GM04504 (cell line): Measurements from ENCODE around the gene WWOX.

Experiments used
- DNase-seq: peaks from one replicate; pipeline ENCODE4 v3.0.0-alpha.2; 2012; ENCODE audit warnings: low read depth

WWOX gene

DNA sequence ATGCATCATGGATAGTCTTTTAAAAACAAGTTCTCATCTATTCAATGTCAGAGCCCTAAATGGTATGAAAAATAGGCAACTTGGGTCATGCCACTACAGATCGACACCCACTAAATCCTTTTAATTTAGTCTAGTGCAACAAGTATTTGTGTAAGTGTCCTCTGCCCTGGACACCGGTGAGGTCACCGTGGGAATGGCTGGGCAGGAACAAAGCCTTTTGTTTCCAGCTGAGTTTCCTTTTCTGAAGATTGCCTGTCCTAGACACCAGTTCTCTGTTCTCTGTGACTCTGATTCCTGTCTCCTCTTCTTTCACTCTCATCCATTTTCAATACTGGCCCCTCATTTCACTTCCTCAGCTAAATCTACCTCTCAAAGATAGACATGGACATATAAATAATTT, 1054.6 kb downstream of the WWOX start:
- DNase-seq: no peak

DNA sequence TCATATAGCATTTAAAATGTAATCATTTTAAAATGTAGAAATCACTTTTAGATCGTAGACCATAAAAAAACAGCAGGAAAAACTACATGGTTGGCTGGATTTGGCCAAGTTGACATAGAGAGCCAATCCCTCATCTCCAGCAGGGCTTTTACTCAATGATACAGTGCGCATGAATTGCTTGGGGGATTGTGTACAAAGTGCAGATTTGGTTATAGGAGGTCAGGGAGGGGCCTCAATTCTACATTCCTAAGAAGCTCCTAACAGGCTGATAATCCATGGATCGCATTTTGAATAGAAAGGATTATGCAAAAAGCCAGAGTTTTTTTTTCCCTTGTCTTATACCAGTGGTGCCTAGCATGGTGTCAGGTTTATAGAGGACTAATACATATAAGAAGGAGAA, 1056.0 kb downstream of the WWOX start:
- no peak for DNase-seq

DNA sequence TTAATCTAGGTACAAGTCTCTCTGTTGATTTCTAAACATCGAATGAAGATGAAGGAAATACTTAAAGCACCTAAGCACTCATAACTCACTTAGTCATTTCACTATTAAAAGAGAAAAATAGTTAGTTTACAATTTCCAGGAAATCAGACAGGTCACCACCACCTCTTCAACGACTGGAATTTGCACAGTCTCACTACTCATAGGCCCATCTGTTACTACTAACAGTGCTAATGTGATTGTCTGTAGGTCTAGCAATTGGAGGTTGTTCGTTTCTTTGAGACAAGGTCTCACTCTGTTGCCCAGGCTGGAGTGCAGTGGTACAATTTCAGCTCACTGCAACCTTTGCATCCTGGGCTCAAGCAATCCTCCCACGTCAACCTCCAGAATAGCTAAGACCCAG, 1056.5 kb downstream of the WWOX start:
- DNase-seq: no peak

DNA sequence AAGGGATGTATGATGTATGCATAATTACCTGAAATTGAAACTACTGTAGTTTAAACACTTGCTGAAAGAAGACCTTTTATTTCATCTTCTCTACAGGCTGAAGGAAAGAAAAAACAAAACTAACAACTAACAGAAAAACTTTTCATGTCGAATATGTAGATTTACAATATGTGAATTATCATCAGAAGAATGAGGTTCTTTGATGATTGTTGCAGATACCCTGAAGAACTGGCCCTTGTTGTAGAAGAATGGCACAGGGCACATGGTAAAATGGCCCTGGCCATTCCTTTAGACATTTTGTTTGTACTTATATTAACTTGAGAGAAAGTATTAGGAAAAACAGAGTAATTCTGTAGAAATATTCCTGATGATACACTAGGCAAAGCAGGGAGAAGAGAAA, 1057.3 kb downstream of the WWOX start:
- no peak for DNase-seq

DNA sequence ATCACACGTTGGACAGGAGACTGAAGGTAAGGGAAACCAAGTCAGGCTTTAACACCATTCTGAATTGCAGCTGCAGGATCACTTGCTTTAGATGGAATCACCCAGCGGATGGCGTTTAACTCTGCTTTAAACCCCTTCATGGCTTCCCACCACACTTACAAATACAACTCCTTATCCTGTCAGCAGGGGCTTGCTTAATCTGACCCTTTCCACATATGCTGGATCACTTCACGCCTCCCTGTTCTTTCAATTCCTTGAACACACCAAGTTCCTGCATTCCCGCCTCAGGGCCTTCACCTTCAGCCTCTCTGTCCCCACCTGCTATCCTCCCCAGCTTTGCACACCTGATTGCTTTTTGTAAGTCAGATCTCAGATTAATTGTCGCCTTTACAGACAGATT, 1058.9 kb downstream of the WWOX start:
- DNase-seq: no peak

DNA sequence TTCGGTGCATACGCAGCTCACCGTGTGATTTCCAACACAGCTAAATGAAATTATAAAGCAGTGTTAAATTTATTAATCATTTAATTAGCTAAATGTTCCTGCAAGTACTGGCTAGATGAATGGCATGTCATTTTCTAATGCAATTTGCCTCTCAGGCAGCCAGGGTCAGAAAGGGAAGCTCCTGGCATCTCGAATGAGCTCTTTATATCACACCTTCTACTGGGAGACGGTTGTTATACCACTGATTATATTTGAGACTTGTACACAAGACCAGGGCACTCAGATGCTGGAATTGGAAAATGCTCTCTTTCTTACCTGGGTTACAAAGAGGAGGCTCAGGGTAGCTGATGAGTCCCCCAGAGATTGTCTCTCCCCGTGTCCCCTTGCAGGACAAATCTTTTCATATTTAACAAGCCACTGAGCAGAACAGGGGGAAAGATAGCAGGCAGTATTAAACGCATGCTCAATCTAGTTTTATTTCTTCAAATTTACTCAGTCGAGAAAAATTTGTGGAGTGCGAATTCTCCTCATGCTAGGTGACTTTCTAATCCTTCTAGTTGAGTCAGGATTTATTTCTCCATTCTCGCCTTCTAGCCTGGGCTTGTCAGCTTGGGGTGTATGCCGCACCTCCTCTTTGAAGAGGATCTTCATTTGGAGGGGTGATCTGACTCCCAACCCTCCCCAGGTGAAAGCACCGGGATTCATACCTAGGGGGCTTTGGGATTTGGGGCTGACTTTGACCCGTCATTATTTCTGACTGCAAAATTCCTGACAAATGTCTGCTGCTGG, 1060.0 kb downstream of the WWOX start:
- no peak for DNase-seq

DNA sequence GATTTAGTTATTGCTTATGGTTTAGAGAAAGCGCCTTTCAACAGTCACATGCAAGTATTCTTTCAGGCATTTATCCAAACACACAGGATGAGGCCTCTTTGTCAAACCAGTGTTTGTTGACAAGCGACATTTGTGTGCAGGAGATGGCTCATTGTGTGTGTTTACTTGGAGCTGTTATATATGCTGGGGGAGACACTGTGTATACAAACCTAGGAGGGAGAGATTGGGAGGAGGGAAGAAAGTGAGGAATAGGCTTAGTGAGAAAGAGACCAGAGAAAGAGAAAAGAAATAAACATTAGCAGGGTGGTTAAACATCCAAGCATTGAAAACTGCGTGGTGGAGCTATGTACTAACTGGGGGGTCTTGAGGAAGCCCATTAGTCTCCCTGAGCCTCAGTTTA, 1063.5 kb downstream of the WWOX start:
- DNase-seq: no peak

DNA sequence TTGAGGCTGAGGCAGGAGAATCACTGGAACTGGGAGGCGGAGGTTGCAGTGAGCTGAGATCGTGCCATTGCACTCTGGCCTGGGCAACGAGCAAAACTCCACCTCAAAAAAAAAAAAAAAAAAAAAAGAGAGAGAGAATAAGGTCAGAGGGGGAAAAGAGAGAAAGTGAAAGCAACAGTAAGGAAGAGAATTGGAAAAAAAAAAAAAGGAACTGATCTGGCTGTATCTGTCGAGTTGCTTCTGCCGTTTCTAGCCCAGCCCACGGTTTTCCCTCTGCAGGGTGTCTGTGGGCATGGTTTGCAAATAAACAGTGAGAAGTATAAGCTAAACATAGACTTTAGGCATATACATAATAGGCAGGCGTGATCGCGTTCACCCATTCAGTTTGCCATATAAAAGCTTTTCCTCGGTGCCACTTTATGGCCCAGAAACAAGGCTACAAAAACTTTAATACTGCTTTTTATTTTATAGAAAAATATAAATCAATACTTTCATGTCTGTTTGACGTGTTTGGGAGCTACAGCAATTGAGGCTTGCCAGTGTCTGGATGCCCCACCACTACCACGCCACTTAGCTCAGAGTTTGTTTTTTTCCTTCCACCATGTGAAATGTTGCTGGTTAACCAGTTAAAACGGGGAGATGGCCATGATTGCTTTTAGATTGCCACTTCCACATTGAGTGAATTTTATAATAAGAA, 1064.4 kb downstream of the WWOX start:
- no peak for DNase-seq

DNA sequence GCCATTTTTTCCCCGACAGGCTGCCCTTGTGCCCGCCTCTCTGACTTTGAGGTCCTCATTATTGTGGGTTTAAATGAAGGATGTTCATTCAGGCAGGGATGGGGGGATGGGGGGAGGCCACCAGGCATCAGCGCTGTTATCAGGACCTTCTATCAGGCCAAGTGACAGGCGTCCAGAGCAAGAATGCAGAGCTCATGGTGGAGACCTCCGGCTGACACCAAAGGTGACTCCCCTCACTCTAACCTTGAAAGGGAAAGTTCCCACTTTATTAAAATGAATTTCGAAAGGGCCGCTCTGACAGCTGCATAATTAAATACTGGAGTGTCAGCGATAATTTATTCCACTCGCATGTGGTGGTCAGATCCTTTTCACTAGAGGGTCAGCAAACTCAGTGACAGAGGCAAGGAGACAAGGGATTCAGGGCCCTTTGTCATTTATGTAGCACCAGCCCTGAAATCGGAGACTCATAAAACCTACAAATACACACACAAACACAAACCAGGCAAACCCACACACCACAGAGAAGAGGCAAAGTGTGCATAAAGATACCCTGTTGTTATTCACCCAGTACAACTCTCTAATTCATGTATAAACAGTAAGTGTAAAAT, 1065.0 kb downstream of the WWOX start:
- DNase-seq: no peak

DNA sequence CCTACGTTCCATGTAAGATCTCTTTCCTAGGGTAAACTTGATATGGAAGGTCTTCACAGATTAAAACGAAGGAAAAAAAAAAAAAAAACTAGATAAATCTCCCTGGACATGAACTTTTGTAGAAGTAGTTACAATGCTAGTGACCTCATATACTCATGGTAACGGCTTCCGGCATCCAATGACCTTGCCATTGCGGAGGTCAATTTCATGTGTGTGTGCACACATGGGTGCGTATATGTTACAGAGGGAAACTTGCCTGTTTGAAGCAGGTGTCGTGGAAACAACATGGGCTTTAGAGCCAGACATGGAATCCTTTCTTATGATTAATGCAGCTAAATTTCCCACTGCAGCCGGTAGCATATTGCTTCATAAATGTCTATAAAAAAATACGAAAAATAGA, 1065.6 kb downstream of the WWOX start:
- no peak for DNase-seq

DNA sequence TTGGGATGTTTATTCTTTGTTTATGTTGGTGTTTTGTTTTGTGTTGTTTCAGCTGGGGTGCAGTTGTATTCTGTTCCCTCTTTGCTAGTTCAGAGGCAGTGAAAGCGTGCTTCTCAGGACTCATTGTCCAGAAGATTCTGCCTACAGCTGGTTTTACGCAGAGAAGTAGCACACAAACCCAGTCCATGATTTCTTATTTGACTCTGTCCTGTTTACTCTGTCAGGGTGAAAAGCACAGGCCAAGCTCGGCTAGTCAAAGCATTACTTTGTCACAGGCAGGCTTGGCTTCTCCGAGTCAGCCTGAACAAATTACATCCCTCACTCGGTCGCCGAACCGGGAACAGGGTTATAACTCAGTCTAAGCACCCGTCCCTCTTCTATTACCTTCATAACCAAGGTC, 1066.1 kb downstream of the WWOX start:
- no peak for DNase-seq

DNA sequence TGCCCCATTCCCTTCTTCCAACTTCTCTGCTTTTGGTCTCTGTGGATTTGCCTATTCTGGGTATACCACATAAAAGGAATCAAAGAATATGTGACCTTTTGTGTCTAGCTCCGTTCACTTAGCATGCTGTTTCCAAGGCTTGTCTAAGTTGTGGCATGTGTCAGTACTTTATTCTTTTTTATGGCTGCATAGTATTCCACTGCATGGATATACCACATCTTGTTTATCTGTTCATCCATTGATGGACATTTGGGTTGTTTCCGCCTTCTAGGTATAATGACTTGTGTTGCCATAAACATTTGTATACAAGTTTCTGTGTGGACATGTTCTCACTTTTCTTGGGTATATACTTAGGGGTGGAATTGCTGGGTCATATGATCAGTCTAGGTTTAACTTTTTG, 1068.4 kb downstream of the WWOX start:
- no peak for DNase-seq

DNA sequence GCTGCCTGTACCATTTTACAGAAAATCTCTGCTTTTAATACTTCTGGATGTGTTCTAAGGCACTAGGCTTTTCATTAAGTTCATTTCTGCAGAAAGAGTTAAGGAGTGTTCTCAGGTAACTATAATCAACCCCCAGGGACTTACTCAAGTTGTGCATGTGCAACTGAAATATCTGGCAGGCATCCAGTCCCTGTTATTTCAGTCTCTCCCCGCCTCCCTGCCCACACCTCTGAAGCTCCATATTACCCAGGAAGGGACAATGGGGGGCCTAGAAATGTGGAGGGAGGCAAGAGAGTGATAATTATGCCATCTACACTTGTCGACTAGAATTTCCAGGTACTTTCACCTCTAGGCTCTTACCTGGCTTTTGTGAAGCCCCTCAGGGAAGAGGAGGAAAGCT, 1068.9 kb downstream of the WWOX start:
- DNase-seq: no peak

DNA sequence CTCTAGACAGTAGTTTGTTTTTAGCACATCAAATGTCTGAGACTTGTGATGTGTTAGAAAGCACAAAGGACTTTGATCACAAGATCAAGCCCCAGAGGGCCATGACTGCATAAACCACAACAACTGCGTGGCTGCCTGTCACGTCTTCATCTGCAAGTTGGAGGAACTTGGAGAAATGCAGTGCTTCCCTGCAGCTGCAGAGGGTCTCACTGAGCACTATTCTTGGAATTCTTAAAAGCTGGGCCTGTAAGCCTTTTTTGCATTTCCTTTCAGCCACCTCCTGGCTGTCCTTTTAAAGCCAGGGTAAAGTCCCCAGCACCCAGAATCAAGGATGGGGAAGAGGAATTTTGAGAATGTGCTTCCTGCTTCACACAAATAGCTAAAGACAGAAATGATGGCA, 1069.8 kb downstream of the WWOX start:
- DNase-seq: no peak

DNA sequence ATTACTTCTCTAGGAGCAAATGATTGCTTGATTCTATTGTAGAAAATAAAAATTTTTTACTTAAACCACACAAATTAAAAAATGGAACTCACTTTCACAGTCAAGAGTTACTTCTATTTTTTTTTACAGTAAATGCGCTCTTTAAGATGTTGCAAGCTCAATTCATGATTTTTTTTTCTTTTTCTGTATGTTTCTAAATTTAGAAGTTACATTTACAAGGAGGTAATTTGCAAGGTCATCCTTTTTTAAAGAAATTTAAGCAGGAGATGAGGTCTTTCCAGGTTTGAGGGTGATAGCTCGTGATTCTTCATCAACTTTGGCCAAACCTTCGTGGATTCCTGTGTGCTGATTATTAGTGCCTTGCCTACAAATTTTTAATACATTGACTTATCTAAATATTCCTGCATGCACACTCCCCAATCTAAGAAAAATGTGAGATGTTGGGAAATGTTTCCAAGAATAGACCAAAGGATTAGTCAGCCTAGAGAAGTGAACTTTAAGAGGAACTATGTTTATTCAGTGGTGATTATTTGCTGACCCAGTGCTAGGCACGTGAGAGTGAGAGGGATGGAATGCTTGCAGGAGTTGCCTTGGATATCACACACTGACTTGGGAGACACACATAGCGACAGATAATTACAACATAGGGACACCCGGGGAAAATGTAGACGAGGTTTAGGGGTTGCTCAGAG, 1071.2 kb downstream of the WWOX start:
- no peak for DNase-seq

DNA sequence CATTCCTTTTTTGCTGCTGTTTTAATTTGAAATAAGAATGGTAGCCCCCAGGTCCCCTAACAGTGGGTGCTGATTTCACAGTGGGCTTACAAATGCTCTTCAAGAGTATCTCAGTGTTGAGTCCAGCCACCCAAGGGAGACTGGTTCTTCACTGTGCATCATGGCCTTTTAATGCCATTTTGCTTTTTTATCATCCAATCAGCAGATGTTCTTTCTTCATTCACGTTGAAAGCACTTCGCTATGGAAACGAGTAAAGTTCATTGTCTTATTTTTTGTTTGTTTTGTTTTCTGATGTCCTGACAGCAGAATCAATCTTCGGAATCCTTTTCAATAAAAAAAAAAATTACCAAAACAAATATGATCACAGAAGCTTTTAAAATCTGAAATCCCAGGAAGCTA, 1072.0 kb downstream of the WWOX start:
- no peak for DNase-seq

DNA sequence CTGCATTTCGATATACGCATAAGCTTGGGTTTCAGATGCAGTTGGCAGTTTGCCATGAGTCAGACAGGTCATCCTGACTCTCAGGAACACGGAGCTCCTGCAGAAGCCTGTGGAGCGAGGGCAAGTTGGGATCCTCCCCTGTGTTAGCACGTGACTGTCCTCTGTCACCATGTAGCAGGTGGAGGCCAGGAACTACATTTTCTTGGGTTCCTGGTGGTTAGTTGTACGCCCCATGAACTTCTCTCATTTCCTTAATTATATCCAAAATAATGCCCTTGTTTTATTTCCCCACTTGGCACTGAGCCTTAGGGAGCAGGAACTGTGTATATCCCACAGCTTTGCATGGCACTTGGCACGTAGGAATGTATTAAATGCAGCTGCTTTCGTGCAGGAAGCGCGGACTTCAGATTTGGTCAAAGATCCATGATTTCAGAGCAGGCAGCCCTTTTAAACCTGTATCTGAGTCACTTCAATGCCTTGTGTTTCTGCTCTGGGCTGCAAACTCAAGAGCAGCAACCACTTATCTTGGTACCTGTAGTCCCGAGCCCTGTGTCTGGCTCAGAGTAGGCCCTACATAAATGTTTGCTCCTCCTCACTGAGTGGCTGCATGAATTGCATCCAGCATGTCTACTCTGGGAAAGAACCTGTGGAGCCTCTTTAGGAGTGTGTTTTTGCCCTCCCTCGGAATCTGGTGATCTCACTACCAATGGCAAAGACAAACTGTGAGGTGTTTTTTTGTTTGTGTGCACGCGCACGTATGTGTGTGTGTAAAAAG, 1072.7 kb downstream of the WWOX start:
- no peak for DNase-seq

DNA sequence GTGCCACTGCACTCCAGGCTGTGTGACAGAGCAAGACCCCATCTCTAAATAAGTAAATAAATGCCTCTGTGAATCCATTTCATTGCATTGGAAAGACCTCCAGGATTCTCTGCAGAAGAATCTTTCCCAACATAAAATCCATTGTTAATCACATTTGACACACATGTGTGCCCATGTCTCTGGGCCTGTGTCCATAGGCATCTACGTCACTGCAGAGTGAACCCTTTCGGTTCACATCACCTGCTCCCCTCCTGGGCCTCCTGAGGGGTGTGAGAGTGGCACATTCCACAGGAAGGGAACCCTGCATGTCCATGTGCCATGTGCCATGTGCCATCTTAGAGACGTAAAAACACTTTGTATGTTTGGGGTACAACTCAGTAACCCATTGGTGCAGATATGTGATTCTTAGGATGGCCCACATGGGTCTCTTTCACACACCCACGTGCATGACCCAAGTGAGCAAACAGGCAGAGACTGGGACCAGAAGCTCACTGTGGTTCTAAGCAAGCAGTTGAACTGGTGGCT, 1073.6 kb downstream of the WWOX start:
- no peak for DNase-seq

DNA sequence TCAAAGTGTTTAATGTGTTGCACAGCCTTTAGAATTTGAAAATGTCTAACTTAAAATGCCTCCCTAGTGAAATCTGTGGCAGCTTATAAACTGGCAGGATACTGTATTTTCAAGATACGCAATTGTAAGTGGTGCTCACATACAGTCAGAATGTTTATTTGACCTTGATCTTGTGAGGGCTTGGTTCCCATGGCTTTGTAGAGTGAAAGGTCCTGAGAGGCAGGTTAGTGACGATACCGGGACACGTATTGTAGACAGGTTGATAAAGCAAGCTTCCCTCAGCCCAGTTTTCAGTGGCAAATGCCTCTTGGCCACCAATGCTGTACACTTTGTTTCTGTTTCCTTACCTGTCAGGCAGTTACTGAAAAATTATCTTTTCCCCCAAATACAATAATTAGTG, 1074.5 kb downstream of the WWOX start:
- no peak for DNase-seq

DNA sequence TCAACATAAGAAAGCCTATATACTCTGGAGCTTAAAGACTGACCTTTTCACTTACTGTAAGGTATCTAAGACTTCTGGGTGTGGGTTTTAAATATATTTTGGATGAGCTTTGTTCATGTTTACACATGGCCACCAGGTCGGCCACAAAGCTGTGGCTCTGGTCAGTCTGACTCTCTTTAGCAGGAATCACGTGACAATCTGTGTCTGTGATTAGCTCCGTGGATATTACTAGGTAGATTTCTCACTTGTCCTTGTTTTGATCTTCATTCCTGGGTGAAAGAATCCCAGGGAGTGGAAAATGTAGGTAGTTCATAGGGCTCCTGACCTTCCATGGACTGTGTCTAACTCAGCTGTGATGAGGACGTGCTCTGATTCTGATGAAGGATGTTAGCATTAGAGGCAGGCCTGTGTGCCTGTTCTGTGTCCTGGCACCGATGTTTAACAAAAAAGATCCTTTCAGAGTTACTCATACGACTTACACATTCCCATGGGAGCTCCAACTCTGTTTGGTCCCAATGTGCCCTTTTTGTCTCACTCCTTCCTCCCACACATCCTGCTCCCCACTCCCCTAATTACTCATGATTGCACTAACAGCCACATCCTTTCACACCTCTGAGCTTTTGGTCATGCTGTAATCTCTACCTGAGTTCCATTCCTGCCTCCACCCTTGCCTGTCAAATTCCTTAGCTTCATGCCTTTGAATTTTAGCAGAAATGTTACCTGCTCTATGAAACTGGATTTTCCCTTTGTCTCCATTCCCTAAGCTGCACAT, 1076.0 kb downstream of the WWOX start:
- DNase-seq: no peak

DNA sequence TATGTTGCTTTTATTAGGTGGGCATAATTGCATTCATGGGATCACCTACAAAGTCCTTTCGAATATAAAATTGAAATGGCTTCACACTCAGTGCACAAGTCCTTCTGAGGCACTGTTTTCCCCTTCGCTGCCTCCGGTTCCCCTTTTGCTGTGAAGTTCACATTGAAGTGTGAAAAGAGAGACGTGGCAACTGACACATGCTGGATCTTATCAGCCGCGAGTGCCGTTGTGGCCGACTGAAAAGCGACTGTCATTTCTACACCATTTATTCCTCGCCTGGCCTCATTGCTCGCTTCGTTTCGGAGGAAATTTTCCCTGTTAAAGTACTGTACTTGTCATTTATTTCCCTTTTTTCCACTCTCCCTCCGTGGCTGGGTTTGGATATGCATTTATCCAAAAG, 1077.6 kb downstream of the WWOX start:
- DNase-seq: no peak
